Measurements from ENCODE around the gene FLRT1. TPM values are rescaled to one million over a fixed set of nuclear protein-coding genes. Genes with fewer than 3 reads are reported as not detected.

FLRT1 gene
- total RNA-seq, 6 donors from 2014 or later: 0.09 to 0.30 (median 0.15) TPM; not detected in 3

DNA sequence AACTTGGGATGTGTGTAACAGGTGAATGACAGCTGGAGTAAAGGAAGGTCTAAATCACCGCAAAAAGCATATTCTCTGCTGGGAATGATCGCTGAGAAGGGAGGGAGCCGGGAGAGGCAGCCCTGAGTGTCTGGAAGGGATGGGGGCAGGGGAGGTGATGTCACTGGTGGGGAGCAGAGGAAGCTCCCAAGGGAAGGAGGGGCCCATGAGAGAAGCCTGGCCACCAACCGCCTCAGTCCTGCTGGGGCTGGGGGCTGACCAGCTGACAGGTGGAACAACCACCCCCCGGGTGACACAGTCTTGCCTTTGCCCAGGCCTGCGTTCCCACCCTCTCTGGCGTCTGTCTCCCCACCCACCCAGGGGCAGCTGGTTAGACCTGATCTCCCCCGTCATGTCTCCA is 6.0 kb upstream of the FLRT1 start:
- Histone ChIP-seq H3K4me3 (no peak overlapping the region), H3K27me3 (peaks cover 0 to 11% (median 3%) of the 10 kb centered on the region in 4 donors), H3K9me3 (no peaks in the 10 kb centered on the region), H3K4me1 (peaks cover 7 to 12% (median 11%) of the 10 kb centered on the region in 4 donors), H3K36me3 (no peaks in the 10 kb centered on the region), H3K27ac (no peak overlapping the region)
- WGBS, 2 donors: 78% methylated on average over 4 to 8 of the region's 8 CpGs
- ATAC-seq (ENCODE audit: low FRiP score in 2 of 2) (no peak), DNase-seq (peak in 1 of 2 donors; percentile 34)
- TF ChIP-seq EP300 (IDR thresholded peaks at IDR 0.05) (no peak), POLR2AphosphoS5 (IDR thresholded peaks at IDR 0.05) (no peak), POLR2A (IDR thresholded peaks at IDR 0.05) (no peak)
- TF ChIP-seq, protein P1, sequence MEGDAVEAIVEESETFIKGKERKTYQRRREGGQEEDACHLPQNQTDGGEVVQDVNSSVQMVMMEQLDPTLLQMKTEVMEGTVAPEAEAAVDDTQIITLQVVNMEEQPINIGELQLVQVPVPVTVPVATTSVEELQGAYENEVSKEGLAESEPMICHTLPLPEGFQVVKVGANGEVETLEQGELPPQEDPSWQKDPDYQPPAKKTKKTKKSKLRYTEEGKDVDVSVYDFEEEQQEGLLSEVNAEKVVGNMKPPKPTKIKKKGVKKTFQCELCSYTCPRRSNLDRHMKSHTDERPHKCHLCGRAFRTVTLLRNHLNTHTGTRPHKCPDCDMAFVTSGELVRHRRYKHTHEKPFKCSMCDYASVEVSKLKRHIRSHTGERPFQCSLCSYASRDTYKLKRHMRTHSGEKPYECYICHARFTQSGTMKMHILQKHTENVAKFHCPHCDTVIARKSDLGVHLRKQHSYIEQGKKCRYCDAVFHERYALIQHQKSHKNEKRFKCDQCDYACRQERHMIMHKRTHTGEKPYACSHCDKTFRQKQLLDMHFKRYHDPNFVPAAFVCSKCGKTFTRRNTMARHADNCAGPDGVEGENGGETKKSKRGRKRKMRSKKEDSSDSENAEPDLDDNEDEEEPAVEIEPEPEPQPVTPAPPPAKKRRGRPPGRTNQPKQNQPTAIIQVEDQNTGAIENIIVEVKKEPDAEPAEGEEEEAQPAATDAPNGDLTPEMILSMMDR (IDR thresholded peaks at IDR 0.05): no peak

- no peak for ATAC-seq (ENCODE audit: low FRiP score in 2 of 2)
- TF ChIP-seq POLR2A (IDR thresholded peaks at IDR 0.05) (no peak), EP300 (IDR thresholded peaks at IDR 0.05) (no peak), POLR2AphosphoS5 (IDR thresholded peaks at IDR 0.05) (no peak)
- TF ChIP-seq, protein P1 (IDR thresholded peaks at IDR 0.05): no peak
These were observed 4.7 kb upstream of the FLRT1 start for GRCh38 chr11:64031001-64031400.

GRCh38 chr11:64032050-64032449 is 3.7 kb upstream of the FLRT1 start:
- H3K27ac ChIP-seq: no peak overlapping the region
- H3K36me3 ChIP-seq: no peaks in the 10 kb centered on the region
- DNase-seq (no peak), ATAC-seq (ENCODE audit: low FRiP score in 2 of 2) (no peak)
- no peaks in the 10 kb centered on the region for H3K9me3 ChIP-seq
- no peak overlapping the region for H3K4me3 ChIP-seq
- H3K4me1 ChIP-seq: peaks cover 22 to 32% (median 27%) of the 10 kb centered on the region in 4 donors
- H3K27me3 ChIP-seq: peaks cover 0 to 32% (median 16%) of the 10 kb centered on the region in 4 donors
- TF ChIP-seq POLR2AphosphoS5 (IDR thresholded peaks at IDR 0.05) (no peak), EP300 (IDR thresholded peaks at IDR 0.05) (no peak), POLR2A (IDR thresholded peaks at IDR 0.05) (no peak)
- TF ChIP-seq, protein P1 (IDR thresholded peaks at IDR 0.05): no peak
- WGBS, 2 donors: 72 to 82% methylated on average over 2 to 4 of the region's 4 CpGs

More at GRCh38 chr11:64031001-64031400, 4.7 kb upstream of the FLRT1 start:
- Histone ChIP-seq H3K9me3 (no peaks in the 10 kb centered on the region), H3K27ac (no peak overlapping the region), H3K4me3 (no peak overlapping the region), H3K36me3 (no peaks in the 10 kb centered on the region), H3K4me1 (peaks cover 13 to 22% (median 18%) of the 10 kb centered on the region in 4 donors), H3K27me3 (peaks cover 0 to 21% (median 8%) of the 10 kb centered on the region in 4 donors)
- peak in 1 of 2 donors; percentile 33 for DNase-seq
- 83 to 93% methylated on average over 3 of the region's 3 CpGs for WGBS, 2 donors

DNA sequence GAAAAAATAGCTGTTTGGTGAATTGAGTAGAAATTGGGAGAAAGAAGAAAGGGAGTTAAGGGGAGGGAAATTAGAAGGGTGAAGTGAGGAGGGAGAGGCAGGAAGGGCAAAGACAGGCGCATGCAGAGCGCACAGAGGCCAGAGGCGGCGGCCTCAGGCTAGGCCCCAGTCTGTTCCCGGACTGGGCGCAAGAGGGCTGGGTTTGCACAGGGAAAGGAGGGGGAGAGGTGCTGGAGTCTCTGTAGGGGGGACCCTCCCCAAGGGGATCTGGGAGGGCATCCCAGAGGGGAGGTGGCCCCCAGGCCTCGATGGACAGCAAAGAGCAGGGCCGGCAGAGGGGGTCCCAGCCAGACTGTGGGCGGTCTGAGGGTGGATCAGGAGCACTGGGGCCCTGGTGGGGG is 1.3 kb upstream of the FLRT1 start:
- Histone ChIP-seq H3K27me3 (peaks cover 0 to 29% (median 16%) of the 10 kb centered on the region in 4 donors), H3K36me3 (no peaks in the 10 kb centered on the region), H3K27ac (no peak overlapping the region), H3K4me1 (peaks cover 15 to 20% (median 16%) of the 10 kb centered on the region in 4 donors), H3K4me3 (no peak overlapping the region), H3K9me3 (no peaks in the 10 kb centered on the region)
- DNase-seq: peak in 1 of 2 donors; percentile 49
- WGBS, 2 donors: 69 to 70% methylated on average over 9 of the region's 9 CpGs
- no peak for TF ChIP-seq POLR2AphosphoS5 (IDR thresholded peaks at IDR 0.05)
- TF ChIP-seq, protein P1 (IDR thresholded peaks at IDR 0.05): no peak
- TF ChIP-seq EP300 (IDR thresholded peaks at IDR 0.05): no peak
- no peak for TF ChIP-seq POLR2A (IDR thresholded peaks at IDR 0.05)
- ATAC-seq (ENCODE audit: low FRiP score in 2 of 2): no peak

- Histone ChIP-seq H3K36me3 (no peaks in the 10 kb centered on the region), H3K9me3 (no peaks in the 10 kb centered on the region), H3K27me3 (peaks cover 0 to 29% (median 16%) of the 10 kb centered on the region in 4 donors), H3K4me3 (peak overlapping the region in 3 of 4 donors; percentile 25 to 39 (median 29)), H3K27ac (no peak overlapping the region), H3K4me1 (peaks cover 15 to 20% (median 16%) of the 10 kb centered on the region in 4 donors)
- DNase-seq (no peak), ATAC-seq (ENCODE audit: low FRiP score in 2 of 2) (no peak)
- no peak for TF ChIP-seq POLR2A (IDR thresholded peaks at IDR 0.05)
- 12 to 14% methylated on average over 17 of the region's 17 CpGs for WGBS, 2 donors
These were observed 628 bp upstream of the FLRT1 start for GRCh38 chr11:64035081-64035524.
